SK-N-SH treated with all-trans-retinoic acid at 6 μM for 48 hours (cell line): ENCODE data around the gene GLOD4.

Experiments used
- ATAC-seq: fragments of 200-7000 bp; cut with Tn5 transposase; 3 replicates; pipeline ENCODE4 v1.9.1; 2020; ENCODE audit warnings: mild to moderate bottlenecking, moderate library complexity
- BACH2 ChIP-seq: fragments of 250-450 bp; sonication (Bioruptor Pico); IDR thresholded peaks from 2 replicates; pipeline ENCODE4 v1.9.0; 2021; ENCODE audit warnings: mild to moderate bottlenecking, borderline replicate concordance
- CREB5 ChIP-seq: fragments of 250-450 bp; sonication (Bioruptor Pico); IDR thresholded peaks from 2 replicates; pipeline ENCODE4 v1.5.1; 2020; ENCODE audit warnings: low read depth, mild to moderate bottlenecking, moderate library complexity
- CSDC2 ChIP-seq: fragments of 250-450 bp; sonication (Bioruptor Pico); IDR thresholded peaks from 2 replicates; pipeline ENCODE4 v1.5.0; 2020; ENCODE audit warnings: mild to moderate bottlenecking, moderate library complexity
- CSRNP3 ChIP-seq: fragments of 250-450 bp; sonication (Bioruptor Pico); IDR thresholded peaks from 2 replicates; pipeline ENCODE4 v1.5.1; 2021; ENCODE audit warnings: mild to moderate bottlenecking, moderate library complexity
- ESRRG ChIP-seq: fragments of 250-450 bp; sonication (Bioruptor Pico); IDR thresholded peaks from 2 replicates; pipeline ENCODE4 v1.6.1; 2021; ENCODE audit warnings: mild to moderate bottlenecking
- GLIS3 ChIP-seq: fragments of 250-450 bp; sonication (Bioruptor Pico); IDR thresholded peaks from 2 replicates; pipeline ENCODE4 v1.5.0; 2020; ENCODE audit warnings: mild to moderate bottlenecking, moderate library complexity
- ISL1 ChIP-seq: fragments of 250-450 bp; sonication (Bioruptor Pico); IDR thresholded peaks from 2 replicates; pipeline ENCODE4 v2.1.2; 2022; ENCODE audit warnings: mild to moderate bottlenecking, moderate library complexity
- OSR1 ChIP-seq: fragments of 250-450 bp; sonication (Bioruptor Pico); IDR thresholded peaks from 2 replicates; pipeline ENCODE4 v1.8.0; 2022; ENCODE audit warnings: moderate library complexity, mild to moderate bottlenecking, inconsistent platforms
- PATZ1 ChIP-seq: fragments of 250-450 bp; sonication (Bioruptor Pico); IDR thresholded peaks from 2 replicates; pipeline ENCODE4 v1.8.0; 2020; ENCODE audit warnings: mild to moderate bottlenecking, moderate library complexity, borderline replicate concordance
- POU6F1 ChIP-seq: fragments of 250-450 bp; sonication (Bioruptor Pico); IDR thresholded peaks from 2 replicates; pipeline ENCODE4 v1.8.0; 2021; ENCODE audit warnings: low read depth, mild to moderate bottlenecking, moderate library complexity, borderline replicate concordance
- TOX ChIP-seq: fragments of 250-450 bp; sonication (Bioruptor Pico); IDR thresholded peaks from 2 replicates; pipeline ENCODE4 v1.8.0; 2021; ENCODE audit warnings: mild to moderate bottlenecking, moderate library complexity, borderline replicate concordance
- TSHZ2 ChIP-seq: fragments of 250-450 bp; sonication (Bioruptor Pico); IDR thresholded peaks from 2 replicates; pipeline ENCODE4 v1.5.0; 2020; ENCODE audit warnings: mild to moderate bottlenecking, moderate library complexity
- ZFP3 ChIP-seq: fragments of 250-450 bp; sonication (Bioruptor Pico); IDR thresholded peaks from 2 replicates; pipeline ENCODE4 v1.5.0; 2020; ENCODE audit warnings: mild to moderate bottlenecking, moderate library complexity
- ZFP30 ChIP-seq: fragments of 450-650 bp; formaldehyde crosslinking; IDR thresholded peaks from 2 replicates; pipeline ENCODE4 v1.5.0; 2022; ENCODE audit warnings: mild to moderate bottlenecking, moderate library complexity
- ZNF565 ChIP-seq: fragments of 450-650 bp; formaldehyde crosslinking; conservative IDR thresholded peaks from 2 replicates; pipeline ENCODE4 v1.5.0; 2020; ENCODE audit warnings: low read depth, mild to moderate bottlenecking, moderate library complexity
- ZNF70 ChIP-seq: fragments of 450-650 bp; formaldehyde crosslinking; IDR thresholded peaks from 2 replicates; pipeline ENCODE4 v1.5.0; 2020; ENCODE audit warnings: mild to moderate bottlenecking, moderate library complexity
- ZNF8 ChIP-seq: fragments of 450-650 bp; formaldehyde crosslinking; IDR thresholded peaks from 2 replicates; pipeline ENCODE4 v1.5.0; 2020; ENCODE audit warnings: mild to moderate bottlenecking, moderate library complexity

Gene GLOD4

GRCh38 chr17:799261-799660, 17.2 kb upstream of the GLOD4 start:
- no peak for ATAC-seq
- TF ChIP-seq BACH2 (no peak), CREB5 (CRISPR knock-in tag) (no peak), ZNF565 (no peak), PATZ1 (CRISPR knock-in tag) (no peak), POU6F1 (CRISPR knock-in tag) (no peak), ESRRG (CRISPR knock-in tag) (no peak), ZNF8 (CRISPR knock-in tag) (no peak), CSDC2 (CRISPR knock-in tag) (no peak), GLIS3 (CRISPR knock-in tag) (no peak), ZFP30 (no peak), OSR1 (CRISPR knock-in tag) (no peak), ZNF70 (no peak), CSRNP3 (CRISPR knock-in tag) (no peak), ZFP3 (no peak), TSHZ2 (CRISPR knock-in tag) (no peak), TOX (no peak), ISL1 (no peak)

- no peak for ATAC-seq
- TF ChIP-seq ZNF70 = no peak
- TF ChIP-seq OSR1 (CRISPR knock-in tag) = no peak
- TF ChIP-seq POU6F1 (CRISPR knock-in tag) = no peak
- TF ChIP-seq CSDC2 (CRISPR knock-in tag) = no peak
- TF ChIP-seq ZFP3 = no peak
- no peak for TF ChIP-seq CSRNP3 (CRISPR knock-in tag)
- no peak for TF ChIP-seq ESRRG (CRISPR knock-in tag)
- no peak for TF ChIP-seq ZNF565
These were observed 16.2 kb upstream of the GLOD4 start for GRCh38 chr17:798246-798645.

- no peak for ATAC-seq
- no peak for TF ChIP-seq ZNF8 (CRISPR knock-in tag)
- no peak for TF ChIP-seq OSR1 (CRISPR knock-in tag)
- TF ChIP-seq ZFP3 = no peak
- no peak for TF ChIP-seq PATZ1 (CRISPR knock-in tag)
- TF ChIP-seq ESRRG (CRISPR knock-in tag) = no peak
- no peak for TF ChIP-seq ZNF565
- TF ChIP-seq, all 23 proteins: peak for 0
These were observed 15.3 kb upstream of the GLOD4 start for GRCh38 chr17:797236-797840.
